GM18858 (cell line): ENCODE results near the gene MIB2.
"Not testable (repeated sequence)": the region's sequence is repeated elsewhere in the genome, so short reads cannot be mapped to it uniquely, and the experiment has no call there.

Source experiments
- ATAC-seq: cut with Tn5 transposase; IDR thresholded peaks from one replicate; pipeline ENCODE4 v1.9.1; 2021; ENCODE audit not compliant: unreplicated experiment

Gene MIB2

GRCh38 chr1:1646326-1646725 is 31.0 kb downstream of the MIB2 start:
- ATAC-seq: not testable (repeated sequence)

GRCh38 chr1:1647567-1648241 is 32.4 kb downstream of the MIB2 start:
- ATAC-seq: not testable (repeated sequence)

DNA sequence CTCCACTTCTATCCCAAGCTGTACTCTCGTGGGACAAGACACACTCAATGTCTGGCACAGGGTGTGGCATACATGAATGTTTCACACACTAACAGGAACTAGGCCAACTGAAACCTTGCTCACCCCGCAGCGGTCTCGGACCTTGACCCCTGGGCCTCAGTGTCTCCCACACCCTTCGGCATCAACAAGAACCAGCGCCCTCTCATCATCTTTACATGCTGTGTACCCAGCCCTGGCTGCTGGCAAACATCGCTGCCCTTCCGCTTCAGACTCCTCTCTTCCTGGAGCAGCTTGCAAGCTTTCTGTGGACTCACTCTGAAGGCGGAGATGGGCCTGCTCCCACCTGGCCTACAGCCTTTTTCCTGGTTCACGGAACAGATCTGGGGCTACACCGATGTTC is 33.0 kb downstream of the MIB2 start:
- ATAC-seq: not testable (repeated sequence)

DNA sequence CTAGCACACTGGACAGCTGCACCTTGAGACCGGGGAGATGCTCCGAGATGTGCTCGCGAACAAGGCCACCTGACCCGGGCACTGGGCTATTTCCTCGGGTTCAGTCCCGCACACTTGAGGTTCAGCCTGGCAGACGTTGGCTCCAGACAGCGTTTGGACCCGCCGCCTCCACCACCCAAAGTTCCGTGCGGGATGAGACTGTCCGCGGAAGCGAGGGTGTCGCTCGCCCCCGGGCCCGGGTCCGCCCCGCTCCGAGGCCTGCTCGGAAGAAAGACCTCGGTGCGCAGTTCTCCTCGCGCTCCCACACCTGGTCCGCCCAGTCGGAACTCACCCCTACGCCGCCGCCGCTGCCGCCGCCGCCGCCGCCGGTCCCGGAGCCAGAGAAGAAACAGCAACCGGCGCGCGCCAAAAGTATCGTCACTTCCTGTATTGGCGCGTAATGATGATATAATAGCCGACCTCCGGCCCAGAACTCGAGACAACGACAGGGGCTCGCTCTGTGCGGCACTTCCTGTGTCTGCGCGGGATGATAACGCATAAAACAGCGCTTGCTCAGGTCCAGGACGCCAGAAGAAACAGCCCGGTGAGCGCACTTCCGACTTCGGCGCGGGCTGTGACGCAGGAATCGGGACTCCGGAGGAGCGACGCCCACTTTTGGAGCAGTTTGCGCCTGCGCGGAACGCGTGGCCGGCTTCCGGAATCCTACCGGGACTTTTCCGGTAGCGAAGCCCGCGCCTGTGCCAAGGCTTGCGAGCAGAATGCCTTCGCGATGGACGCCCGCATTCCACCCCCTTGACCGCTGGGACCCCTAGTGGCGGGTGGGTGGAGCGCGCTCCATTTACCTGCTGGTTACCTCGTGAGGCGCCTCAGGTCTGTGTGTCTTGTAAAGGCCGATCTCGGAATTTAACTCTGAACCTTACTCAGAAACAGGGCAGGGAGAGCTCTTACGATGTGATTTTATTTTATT is 43.6 kb downstream of the MIB2 start, which contains the start of gene CDK11B:
TSS of gene CDK11B (minus strand) at position 422 of the 967 bp plus-strand sequence. CDS start 1,519 bp downstream, outside the sequence.
- peak; percentile 71 for ATAC-seq

DNA sequence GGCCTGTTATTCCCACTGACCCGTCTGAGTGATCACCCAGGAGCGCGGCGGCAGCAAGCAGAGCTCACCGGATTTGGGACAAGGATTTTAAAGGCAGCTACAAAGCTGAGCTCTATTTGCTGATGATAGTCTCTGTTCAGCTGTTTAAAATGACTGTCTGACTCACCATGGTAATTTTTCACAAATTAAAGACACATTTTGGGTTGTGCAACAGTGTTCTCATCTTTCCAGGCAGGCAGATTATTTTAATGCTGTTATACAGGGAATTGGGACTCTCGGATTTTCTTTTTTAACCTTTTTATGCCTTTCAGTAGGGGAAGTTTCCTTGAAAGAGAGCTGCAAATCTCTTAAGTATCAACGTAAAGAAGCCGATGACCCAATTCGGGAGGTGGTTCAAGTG is 47.1 kb downstream of the MIB2 start:
- ATAC-seq: not testable (repeated sequence)

- ATAC-seq: not testable (repeated sequence)
These were observed 47.7 kb downstream of the MIB2 start for GRCh38 chr1:1662830-1663560.

DNA sequence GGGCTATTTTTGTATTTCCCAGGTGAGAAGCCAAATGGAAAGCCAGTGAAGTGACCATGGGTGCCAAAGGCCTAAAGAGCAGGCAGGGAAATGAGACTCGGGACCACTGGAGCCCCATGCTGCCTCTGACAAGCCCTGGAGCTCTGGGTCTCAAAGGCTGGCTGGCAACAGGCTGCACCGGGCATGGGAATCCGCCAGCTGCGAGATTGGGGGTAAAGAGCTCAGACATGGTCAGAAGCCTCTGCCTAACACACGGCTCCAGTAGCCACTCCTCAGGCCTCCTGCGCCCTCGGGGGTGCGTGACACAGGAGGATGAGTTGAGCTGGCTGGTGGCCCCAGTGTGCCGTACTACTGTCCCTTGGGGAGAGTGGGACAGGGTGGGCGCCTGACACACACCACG is 49.0 kb downstream of the MIB2 start:
- not testable (repeated sequence) for ATAC-seq

DNA sequence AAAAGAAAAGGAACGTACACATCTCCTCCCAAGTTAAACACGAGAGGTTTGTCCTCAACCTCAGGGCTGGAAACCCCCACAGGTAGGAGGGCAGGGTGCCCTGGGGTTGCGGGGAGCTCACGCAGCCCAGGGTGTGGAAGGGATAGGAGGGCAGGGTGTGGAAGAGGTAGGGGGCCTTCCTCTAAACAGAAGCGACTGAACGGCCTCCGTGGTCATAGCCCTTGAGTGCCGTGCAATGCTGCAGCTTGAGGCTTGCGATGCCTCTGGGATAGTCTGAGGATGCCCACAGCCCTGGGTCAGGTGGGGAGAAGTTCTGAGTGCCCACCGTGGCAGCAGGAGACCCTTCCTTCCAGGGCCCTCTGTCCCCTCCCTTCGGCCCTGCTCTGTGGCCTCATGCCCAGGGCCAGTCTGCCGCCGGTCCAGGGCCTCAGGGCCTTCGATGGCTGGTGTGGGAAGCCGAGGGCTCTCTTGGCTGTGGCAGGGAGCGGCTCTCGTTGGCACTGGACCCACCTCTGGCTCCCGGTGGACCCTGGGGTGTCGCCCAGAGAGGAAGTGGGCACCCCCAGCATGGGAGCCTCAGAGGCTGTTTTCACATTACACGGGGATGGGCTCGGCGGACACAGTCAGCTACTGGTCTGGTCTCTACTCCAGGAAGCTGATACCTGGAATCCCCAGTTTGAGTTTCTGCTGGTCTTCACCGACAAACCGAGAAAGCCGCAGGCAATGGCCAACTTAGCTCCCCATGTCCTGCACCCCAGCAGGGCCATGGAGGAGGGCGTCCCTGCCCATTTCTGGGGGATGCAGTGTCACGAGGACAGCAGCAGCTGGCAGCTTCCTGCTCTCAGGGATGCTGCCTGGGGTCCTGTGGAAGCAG is 49.9 kb downstream of the MIB2 start:
- ATAC-seq: no peak

- ATAC-seq: no peak
These were observed 50.5 kb downstream of the MIB2 start for GRCh38 chr1:1665815-1666251.

DNA sequence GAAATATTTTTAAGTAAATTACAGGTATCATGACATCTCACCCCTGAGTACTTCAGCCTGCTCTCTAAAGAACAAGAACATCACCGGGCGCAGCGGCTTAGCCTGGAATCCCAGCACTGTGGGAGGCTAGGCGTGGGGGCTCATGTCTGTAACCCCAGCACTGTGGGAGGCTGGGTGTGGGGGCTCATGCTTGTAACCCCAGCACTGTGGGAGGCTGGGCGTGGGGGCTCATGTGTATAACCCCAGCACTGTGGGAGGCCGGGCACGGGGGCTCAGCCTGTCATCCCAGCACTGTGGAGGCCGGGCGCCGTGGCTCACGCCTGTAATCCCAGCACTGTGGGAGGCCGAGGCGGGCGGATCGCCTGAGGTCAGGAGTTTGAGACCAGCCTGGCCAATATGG is 51.2 kb downstream of the MIB2 start:
- ATAC-seq: no peak

GRCh38 chr1:1669468-1670440 is 54.5 kb downstream of the MIB2 start:
- ATAC-seq: no peak

- ATAC-seq: no peak
These were observed 55.6 kb downstream of the MIB2 start for GRCh38 chr1:1670866-1671265.

DNA sequence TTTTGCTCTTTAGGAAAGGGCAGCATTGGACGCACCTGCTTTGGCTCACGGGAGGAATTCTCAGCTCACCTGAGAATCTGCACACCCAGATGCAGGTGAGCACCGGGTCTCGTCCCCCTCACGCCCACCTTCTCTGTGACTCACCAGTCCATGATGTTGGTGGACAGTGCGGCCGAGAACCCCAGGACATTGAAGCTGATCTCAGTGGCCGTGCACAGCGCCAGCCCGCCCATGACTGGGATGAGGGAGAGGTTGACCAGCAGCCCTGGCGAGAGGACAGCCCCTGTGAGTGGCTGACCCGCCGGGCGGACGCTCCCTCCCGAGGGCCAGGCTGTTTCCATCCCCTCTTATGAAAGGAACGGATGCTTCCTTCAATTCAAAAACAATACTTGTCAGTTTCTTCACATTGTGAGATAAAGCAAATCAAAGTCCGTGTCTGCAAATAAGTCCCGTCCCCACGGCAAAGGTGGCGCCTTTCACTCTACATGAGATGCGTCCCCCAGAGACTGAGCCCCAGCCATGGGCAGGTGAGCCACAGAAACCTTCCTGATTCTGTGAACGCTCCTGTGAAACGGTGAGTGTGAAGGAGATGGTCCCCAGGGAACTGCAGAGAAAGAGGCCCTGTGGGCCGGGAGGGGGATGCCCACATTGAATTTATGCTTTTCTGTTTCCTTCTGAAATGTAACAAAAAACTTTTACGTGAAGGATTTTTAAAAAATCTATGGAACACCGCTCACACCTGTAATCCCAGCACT is 56.2 kb downstream of the MIB2 start:
- ATAC-seq: no peak

DNA sequence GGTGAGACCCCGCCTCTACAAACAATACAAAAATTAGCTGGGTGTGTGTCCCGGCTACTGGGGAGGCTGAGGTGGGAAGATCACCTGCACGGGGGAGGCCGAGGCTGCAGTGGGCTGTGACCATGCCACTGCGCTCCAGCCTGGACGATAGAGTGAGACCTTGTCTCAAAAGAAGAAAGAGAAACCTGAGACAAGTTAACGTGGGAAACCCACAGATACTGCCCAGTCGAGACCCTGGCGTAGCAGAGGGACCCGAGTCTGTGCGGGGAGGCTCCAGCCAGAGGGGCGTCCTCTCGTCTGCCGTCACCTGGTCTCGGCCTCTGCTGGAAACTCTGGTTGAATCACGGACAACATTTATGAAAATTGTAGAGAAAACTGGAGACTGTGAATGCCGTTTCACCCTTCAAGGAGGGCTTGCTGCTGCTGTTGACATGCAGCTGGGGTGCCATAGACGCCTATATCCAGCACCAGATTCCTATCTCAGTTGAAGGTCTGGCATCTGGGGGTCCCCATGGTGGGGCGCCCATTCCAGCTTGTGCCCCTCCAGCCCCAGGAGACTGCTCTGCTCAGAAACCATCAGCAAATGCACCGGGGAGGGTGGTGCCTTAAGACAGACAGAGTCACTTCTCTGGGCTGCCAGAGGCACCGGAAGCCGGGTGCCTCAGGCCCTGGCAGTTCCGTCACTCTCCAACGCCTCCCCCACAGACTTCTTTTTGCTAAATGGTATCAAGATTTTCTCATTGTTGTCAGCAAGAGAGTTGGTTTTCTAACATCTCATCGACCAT is 57.1 kb downstream of the MIB2 start:
- ATAC-seq: no peak

DNA sequence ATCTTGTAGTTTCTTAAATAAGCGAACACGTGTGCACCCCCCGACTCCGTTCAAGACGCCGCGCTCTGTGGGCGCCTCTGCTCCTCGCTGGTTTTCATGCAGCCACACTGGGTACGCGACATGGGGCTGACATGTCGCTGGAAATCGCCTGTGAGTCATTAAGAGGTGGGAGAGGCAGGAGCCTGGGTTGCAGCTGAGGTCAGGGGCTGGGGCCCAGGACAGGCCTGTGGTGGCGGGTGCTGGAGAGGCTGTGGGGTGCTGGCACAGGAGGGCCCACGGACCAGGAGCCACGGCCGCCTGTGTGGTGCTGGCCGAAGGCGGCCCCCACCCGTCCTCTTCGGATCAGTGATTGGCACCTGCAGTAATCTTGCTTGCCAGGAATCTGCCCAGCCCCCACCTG is 59.5 kb downstream of the MIB2 start:
- ATAC-seq: not testable (repeated sequence)

GRCh38 chr1:1675218-1675617 is 59.9 kb downstream of the MIB2 start:
- ATAC-seq: not testable (repeated sequence)

- ATAC-seq: not testable (repeated sequence)
These were observed 60.8 kb downstream of the MIB2 start for GRCh38 chr1:1676087-1676486.
